WTC11 (cell line): ENCODE results near the gene DLGAP5. TPM values are rescaled to one million over a fixed set of nuclear protein-coding genes. Genes with fewer than 3 reads are reported as not detected.

Source experiments
- ATAC-seq: fragments of 200-7000 bp; cut with Tn5 transposase; 2 replicates; pipeline ENCODE4 v1.10.0; 2021; ENCODE audit warnings: mild to moderate bottlenecking, moderate library complexity
- CTCF ChIA-PET: fragments of 300-600 bp; sonication (Branson Sonifier 250); formaldehyde crosslinking; loops from one replicate; lab custom pipeline; 2021; ENCODE audit warnings: antibody characterized with exemption; lab: Charles Lee
- POLR2A ChIA-PET: fragments of 350-600 bp; sonication (Branson Sonifier 250); formaldehyde crosslinking; loops from one replicate; lab custom pipeline; 2021; ENCODE audit warnings: antibody characterized with exemption; lab: Charles Lee
- DNase-seq: peaks from one replicate; pipeline ENCODE4 v3.0.0; 2021; ENCODE audit warnings: low spot score
- H3K27ac Mint-ChIP-seq: 2 replicates; pipeline ENCODE4 v1.8.0; 2021; ENCODE audit warnings: mixed read lengths
- H3K27me3 Mint-ChIP-seq: 2 replicates; pipeline ENCODE4 v1.8.0; 2021; ENCODE audit warnings: low read depth, mild to moderate bottlenecking, moderate library complexity, mixed read lengths
- H3K36me3 Mint-ChIP-seq: 2 replicates; pipeline ENCODE4 v1.8.0; 2021; ENCODE audit warnings: mixed read lengths
- H3K4me1 Mint-ChIP-seq: 2 replicates; pipeline ENCODE4 v1.8.0; 2022; ENCODE audit warnings: mixed read lengths
- H3K4me3 Mint-ChIP-seq: 2 replicates; pipeline ENCODE4 v1.8.0; 2021; ENCODE audit warnings: mild to moderate bottlenecking, moderate library complexity, mixed read lengths
- H3K9me3 Mint-ChIP-seq: 2 replicates; pipeline ENCODE4 v1.8.0; 2021; ENCODE audit warnings: mixed read lengths
- AR ChIP-seq: fragments of 250-450 bp; sonication (Bioruptor Pico); IDR thresholded peaks from 2 replicates; pipeline ENCODE4 v1.9.0; 2021; ENCODE audit warnings: mild to moderate bottlenecking
- ATF6 ChIP-seq: sonication (generic); formaldehyde crosslinking; IDR thresholded peaks from 2 replicates; pipeline ENCODE4 v1.8.1; 2023; ENCODE audit warnings: mild to moderate bottlenecking, missing genetic modification reagents
- E2F5 ChIP-seq: sonication (generic); formaldehyde crosslinking; IDR thresholded peaks from 2 replicates; pipeline ENCODE4 v1.8.1; 2022; ENCODE audit warnings: mild to moderate bottlenecking, moderate library complexity, missing genetic modification reagents
- FOXJ3 ChIP-seq: sonication (generic); formaldehyde crosslinking; IDR thresholded peaks from 2 replicates; pipeline ENCODE4 v1.9.0; 2021; ENCODE audit warnings: missing genetic modification reagents, mild to moderate bottlenecking, borderline replicate concordance
- GABPB1 ChIP-seq: sonication (generic); formaldehyde crosslinking; IDR thresholded peaks from 2 replicates; pipeline ENCODE4 v1.8.1; 2023; ENCODE audit warnings: mild to moderate bottlenecking, missing genetic modification reagents
- GTF2I ChIP-seq: fragments of 250-450 bp; sonication (Bioruptor Pico); conservative IDR thresholded peaks from 2 replicates; pipeline ENCODE4 v1.4.0; 2021; ENCODE audit warnings: mild to moderate bottlenecking
- IRF2 ChIP-seq: sonication (generic); formaldehyde crosslinking; IDR thresholded peaks from 2 replicates; pipeline ENCODE4 v1.8.0; 2022; ENCODE audit warnings: low read depth, missing genetic modification reagents, borderline replicate concordance
- NFATC4 ChIP-seq: fragments of 250-450 bp; sonication (Bioruptor Pico); IDR thresholded peaks from 2 replicates; pipeline ENCODE4 v1.9.0; 2021; ENCODE audit warnings: mild to moderate bottlenecking
- NR1H2 ChIP-seq: sonication (generic); formaldehyde crosslinking; IDR thresholded peaks from 2 replicates; pipeline ENCODE4 v1.9.0; 2021; ENCODE audit warnings: mild to moderate bottlenecking, moderate library complexity, missing genetic modification reagents
- NR3C1 ChIP-seq: sonication (generic); formaldehyde crosslinking; conservative IDR thresholded peaks from 2 replicates; pipeline ENCODE4 v1.8.1; 2023; ENCODE audit warnings: low read depth, mild to moderate bottlenecking, missing genetic modification reagents
- SMAD3 ChIP-seq: sonication (generic); formaldehyde crosslinking; IDR thresholded peaks from 2 replicates; pipeline ENCODE4 v1.8.0; 2022; ENCODE audit warnings: missing genetic modification reagents, mild to moderate bottlenecking, borderline replicate concordance
- TEAD4 ChIP-seq: sonication (generic); formaldehyde crosslinking; IDR thresholded peaks from 2 replicates; pipeline ENCODE4 v1.8.0; 2022; ENCODE audit warnings: mild to moderate bottlenecking, missing genetic modification reagents
- ZBTB21 ChIP-seq: sonication (generic); formaldehyde crosslinking; IDR thresholded peaks from 2 replicates; pipeline ENCODE4 v1.8.1; 2023; ENCODE audit warnings: mild to moderate bottlenecking, missing genetic modification reagents, borderline replicate concordance
- ZNF263 ChIP-seq: sonication (generic); formaldehyde crosslinking; IDR thresholded peaks from 2 replicates; pipeline ENCODE4 v1.8.1; 2022; ENCODE audit warnings: low read depth, mild to moderate bottlenecking, moderate library complexity, missing genetic modification reagents
- ZNF671 ChIP-seq: fragments of 250-450 bp; sonication (Bioruptor Pico); IDR thresholded peaks from 2 replicates; pipeline ENCODE4 v1.8.0; 2021; ENCODE audit warnings: mild to moderate bottlenecking
- total RNA-seq: library from RNA; stranded (reverse); gene quantifications from 3 replicates; pipeline ENCODE4 v1.2.3, GENCODE V29; 2021
- TF ChIP-seq, protein P1 (sequence below): sonication (generic); formaldehyde crosslinking; IDR thresholded peaks from 2 replicates; pipeline ENCODE4 v1.8.0; 2023; ENCODE audit warnings: missing genetic modification reagents, mild to moderate bottlenecking, borderline replicate concordance

The DLGAP5 gene
- total RNA-seq, 1 experiment from 2014 or later: 141 TPM

- TF ChIP-seq AR (CRISPR knock-in tag): no peak
- TF ChIP-seq GTF2I (CRISPR knock-in tag): no peak
- no peak for TF ChIP-seq FOXJ3 (CRISPR knock-in tag)
- TF ChIP-seq ZBTB21 (CRISPR knock-in tag): no peak
These were observed 48.9 kb downstream of the DLGAP5 start (continued) for GRCh38 chr14:55142466-55142865.

- DNase-seq: no peak
- Mint-ChIP-seq H3K4me3 (no peak overlapping the region), H3K27me3 (no peaks in the 10 kb centered on the region), H3K36me3 (peaks cover 35% of the 10 kb centered on the region), H3K27ac (no peak overlapping the region), H3K4me1 (no peaks in the 10 kb centered on the region), H3K9me3 (no peaks in the 10 kb centered on the region)
- CTCF ChIA-PET: interaction anchor here (0.5 to 1.0 kb wide), 2 partner anchors 52 to 288 kb away, joined by 3 read pairs; no protein-coding TSS in a partner anchor
- POLR2A ChIA-PET: no interaction called here
- TF ChIP-seq GABPB1 (CRISPR knock-in tag): no peak
- no peak for TF ChIP-seq SMAD3 (CRISPR knock-in tag)
- TF ChIP-seq, protein P1, sequence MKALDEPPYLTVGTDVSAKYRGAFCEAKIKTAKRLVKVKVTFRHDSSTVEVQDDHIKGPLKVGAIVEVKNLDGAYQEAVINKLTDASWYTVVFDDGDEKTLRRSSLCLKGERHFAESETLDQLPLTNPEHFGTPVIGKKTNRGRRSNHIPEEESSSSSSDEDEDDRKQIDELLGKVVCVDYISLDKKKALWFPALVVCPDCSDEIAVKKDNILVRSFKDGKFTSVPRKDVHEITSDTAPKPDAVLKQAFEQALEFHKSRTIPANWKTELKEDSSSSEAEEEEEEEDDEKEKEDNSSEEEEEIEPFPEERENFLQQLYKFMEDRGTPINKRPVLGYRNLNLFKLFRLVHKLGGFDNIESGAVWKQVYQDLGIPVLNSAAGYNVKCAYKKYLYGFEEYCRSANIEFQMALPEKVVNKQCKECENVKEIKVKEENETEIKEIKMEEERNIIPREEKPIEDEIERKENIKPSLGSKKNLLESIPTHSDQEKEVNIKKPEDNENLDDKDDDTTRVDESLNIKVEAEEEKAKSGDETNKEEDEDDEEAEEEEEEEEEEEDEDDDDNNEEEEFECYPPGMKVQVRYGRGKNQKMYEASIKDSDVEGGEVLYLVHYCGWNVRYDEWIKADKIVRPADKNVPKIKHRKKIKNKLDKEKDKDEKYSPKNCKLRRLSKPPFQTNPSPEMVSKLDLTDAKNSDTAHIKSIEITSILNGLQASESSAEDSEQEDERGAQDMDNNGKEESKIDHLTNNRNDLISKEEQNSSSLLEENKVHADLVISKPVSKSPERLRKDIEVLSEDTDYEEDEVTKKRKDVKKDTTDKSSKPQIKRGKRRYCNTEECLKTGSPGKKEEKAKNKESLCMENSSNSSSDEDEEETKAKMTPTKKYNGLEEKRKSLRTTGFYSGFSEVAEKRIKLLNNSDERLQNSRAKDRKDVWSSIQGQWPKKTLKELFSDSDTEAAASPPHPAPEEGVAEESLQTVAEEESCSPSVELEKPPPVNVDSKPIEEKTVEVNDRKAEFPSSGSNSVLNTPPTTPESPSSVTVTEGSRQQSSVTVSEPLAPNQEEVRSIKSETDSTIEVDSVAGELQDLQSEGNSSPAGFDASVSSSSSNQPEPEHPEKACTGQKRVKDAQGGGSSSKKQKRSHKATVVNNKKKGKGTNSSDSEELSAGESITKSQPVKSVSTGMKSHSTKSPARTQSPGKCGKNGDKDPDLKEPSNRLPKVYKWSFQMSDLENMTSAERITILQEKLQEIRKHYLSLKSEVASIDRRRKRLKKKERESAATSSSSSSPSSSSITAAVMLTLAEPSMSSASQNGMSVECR (CRISPR knock-in tag): no peak
- TF ChIP-seq IRF2 (CRISPR knock-in tag): no peak
- TF ChIP-seq NFATC4 (CRISPR knock-in tag): no peak
- no peak for TF ChIP-seq ATF6 (CRISPR knock-in tag)
- TF ChIP-seq NR3C1 (CRISPR knock-in tag): no peak
- TF ChIP-seq TEAD4 (CRISPR knock-in tag): no peak
- no peak for TF ChIP-seq ZNF671
- TF ChIP-seq ZNF263 (CRISPR knock-in tag): no peak
- TF ChIP-seq NR1H2: no peak
- no peak for TF ChIP-seq E2F5 (CRISPR knock-in tag)
- no peak for ATAC-seq
These were observed 49.6 kb downstream of the DLGAP5 start for GRCh38 chr14:55141825-55142224.
